GM18511 (cell line): Measurements from ENCODE around the gene SCG2.

Source experiments
- ATAC-seq: cut with Tn5 transposase; IDR thresholded peaks from one replicate; pipeline ENCODE4 v1.9.1; 2021; ENCODE audit warnings: mild to moderate bottlenecking, moderate library complexity; ENCODE audit not compliant: unreplicated experiment

SCG2 gene

GRCh38 chr2:223601932-223602666 is at the start of gene SCG2:
TSS of gene SCG2 (minus strand) at chr2:223602361. CDS start at chr2:223599282, 3,079 bp downstream.
- ATAC-seq, result peak; percentile 90

- ATAC-seq, result no peak
Measured at GRCh38 chr2:223649554-223650533, 47.7 kb upstream of the SCG2 start.

- ATAC-seq, result no peak
Measured at GRCh38 chr2:223648755-223649154, 46.6 kb upstream of the SCG2 start.

GRCh38 chr2:223647258-223647952 is 45.2 kb upstream of the SCG2 start:
- ATAC-seq, result peak; percentile 96

GRCh38 chr2:223644136-223644535 is 42.0 kb upstream of the SCG2 start:
- no peak for ATAC-seq

- no peak for ATAC-seq
Measured at GRCh38 chr2:223643309-223643708, 41.1 kb upstream of the SCG2 start.

- ATAC-seq, result no peak
Measured at GRCh38 chr2:223642506-223642905, 40.3 kb upstream of the SCG2 start.

GRCh38 chr2:223641082-223641481 is 38.9 kb upstream of the SCG2 start:
- no peak for ATAC-seq

- ATAC-seq, result no peak
Measured at GRCh38 chr2:223635080-223635479, 32.9 kb upstream of the SCG2 start.

- no peak for ATAC-seq
Measured at GRCh38 chr2:223634238-223634637, 32.1 kb upstream of the SCG2 start.

GRCh38 chr2:223633656-223634055 is 31.5 kb upstream of the SCG2 start:
- ATAC-seq, result no peak

- ATAC-seq, result no peak
Measured at GRCh38 chr2:223632826-223633225, 30.7 kb upstream of the SCG2 start.

- no peak for ATAC-seq
Measured at GRCh38 chr2:223626716-223627115, 24.6 kb upstream of the SCG2 start.

GRCh38 chr2:223625652-223626051 is 23.5 kb upstream of the SCG2 start:
- no peak for ATAC-seq

GRCh38 chr2:223621901-223622300 is 19.7 kb upstream of the SCG2 start:
- no peak for ATAC-seq

GRCh38 chr2:223619486-223620129 is 17.4 kb upstream of the SCG2 start:
- no peak for ATAC-seq

- no peak for ATAC-seq
Measured at GRCh38 chr2:223618172-223619035, 16.2 kb upstream of the SCG2 start.

- no peak for ATAC-seq
Measured at GRCh38 chr2:223614534-223614933, 12.4 kb upstream of the SCG2 start.

- no peak for ATAC-seq
Measured at GRCh38 chr2:223613017-223613950, 11.1 kb upstream of the SCG2 start.
